Lower leg skin (tissue), 4 donors: ENCODE measurements around the gene UPP2. TPM values are rescaled to one million over a fixed set of nuclear protein-coding genes. Genes with fewer than 3 reads are reported as not detected.

Experiments used
- DNase-seq, 2 donors: peaks; one replicate each; pipeline ENCODE4 v3.0.0-alpha.2; 2019; ENCODE audit warnings: low spot score in 2 of 2
- H3K4me3 ChIP-seq: fragments of 200-600 bp; sonication (generic); 2 replicates; pipeline ENCODE4 v1.5.1; 2017; ENCODE audit warnings: mild to moderate bottlenecking, low read depth; ENCODE audit not compliant: poor library complexity, severe bottlenecking
- CTCF ChIP-seq, 3 donors: fragments of 450-650 bp; IDR thresholded peaks; one replicate each; pipeline ENCODE4 v1.5.1; 2016; ENCODE audit warnings: antibody characterized with exemption in 3 of 3, mild to moderate bottlenecking in 3 of 3, moderate library complexity in 2 of 3
- POLR2A ChIP-seq, 2 donors: fragments of 450-650 bp; IDR thresholded peaks; one replicate each; pipeline ENCODE4 v1.6.1; 2016 to 2017; ENCODE audit warnings: antibody characterized with exemption in 2 of 2, mild to moderate bottlenecking in 1 of 2, moderate library complexity in 1 of 2
- WGBS, 2 donors: methylation state at CpG; one replicate each; pipeline ENCODE4 v1.1.5; 2018; 5-methylcytosine and 5-hydroxymethylcytosine counted together
- intact Hi-C: fragments of 100-400 bp; cut with DNase I; formaldehyde crosslinking; loops from one replicate; pipeline ENCODE4 v1.15.0; 2023; ENCODE audit warnings: low total_unique reads
- total RNA-seq, 4 donors: library from RNA; depleted of rRNA; stranded (reverse); fragments of >200 nt; gene quantifications; one replicate each; pipeline ENCODE4 v1.1.0, GENCODE V29; 2016

UPP2 gene
- total RNA-seq, 4 donors from 2014 or later, result not detected

- H3K4me3 ChIP-seq, result no peak overlapping the region
- intact Hi-C loops, result no loop called here
- TF ChIP-seq CTCF (IDR thresholded peaks at IDR 0.05), result no peak
- TF ChIP-seq POLR2A (IDR thresholded peaks at IDR 0.05), result no peak
- no peak for DNase-seq
- 79 to 81% methylated on average over 1 of the region's 1 CpG for WGBS, 2 donors
Observed at GRCh38 chr2:158174495-158174894, 72.8 kb downstream of the UPP2 start.

GRCh38 chr2:158174956-158175355, 73.3 kb downstream of the UPP2 start:
- intact Hi-C loops, result no loop called here
- DNase-seq, result no peak
- TF ChIP-seq CTCF (IDR thresholded peaks at IDR 0.05) (no peak), POLR2A (IDR thresholded peaks at IDR 0.05) (no peak)
- 92 to 95% methylated on average over 5 of the region's 5 CpGs for WGBS, 2 donors
- H3K4me3 ChIP-seq, result no peak overlapping the region

- WGBS, 2 donors, result 34 to 44% methylated on average over 3 of the region's 3 CpGs
- TF ChIP-seq POLR2A (IDR thresholded peaks at IDR 0.05) (no peak), CTCF (IDR thresholded peaks at IDR 0.05) (no peak)
- intact Hi-C loops, result no loop called here
- no peak overlapping the region for H3K4me3 ChIP-seq
- DNase-seq, result no peak
Observed at GRCh38 chr2:158178646-158179045, 77.0 kb downstream of the UPP2 start.

GRCh38 chr2:158179660-158180059, 78.0 kb downstream of the UPP2 start:
- 35 to 36% methylated on average over 2 of the region's 2 CpGs for WGBS, 2 donors
- intact Hi-C loops, result no loop called here
- no peak for DNase-seq
- H3K4me3 ChIP-seq, result no peak overlapping the region
- TF ChIP-seq CTCF (IDR thresholded peaks at IDR 0.05) (no peak), POLR2A (IDR thresholded peaks at IDR 0.05) (no peak)

- H3K4me3 ChIP-seq, result no peak overlapping the region
- TF ChIP-seq CTCF (IDR thresholded peaks at IDR 0.05) (no peak), POLR2A (IDR thresholded peaks at IDR 0.05) (no peak)
- DNase-seq, result no peak
- intact Hi-C loops, result no loop called here
- 89 to 91% methylated on average over 2 of the region's 2 CpGs for WGBS, 2 donors
Observed at GRCh38 chr2:158181171-158181570, 79.5 kb downstream of the UPP2 start.

GRCh38 chr2:158182676-158183295, 81.1 kb downstream of the UPP2 start:
- intact Hi-C loops, result no loop called here
- H3K4me3 ChIP-seq, result no peak overlapping the region
- TF ChIP-seq CTCF (IDR thresholded peaks at IDR 0.05) (no peak), POLR2A (IDR thresholded peaks at IDR 0.05) (no peak)
- 70 to 78% methylated on average over 3 of the region's 3 CpGs for WGBS, 2 donors
- DNase-seq, result no peak
